AG10803 (cell line): Measurements from ENCODE around the gene KRTAP22-2.

Experiments
- DNase-seq: peaks from one replicate; pipeline ENCODE4 v3.0.0; 2010; ENCODE audit warnings: low read depth
- H3K4me3 ChIP-seq: 2 replicates; pipeline ENCODE4 v1.5.1; 2011; ENCODE audit warnings: mild to moderate bottlenecking, low read length, control low read depth
- TF ChIP-seq, protein P1 (sequence below): conservative IDR thresholded peaks from 2 replicates; pipeline ENCODE4 v1.5.1; 2011; ENCODE audit warnings: mild to moderate bottlenecking, low read length, control low read depth, inconsistent platforms

The KRTAP22-2 gene

DNA sequence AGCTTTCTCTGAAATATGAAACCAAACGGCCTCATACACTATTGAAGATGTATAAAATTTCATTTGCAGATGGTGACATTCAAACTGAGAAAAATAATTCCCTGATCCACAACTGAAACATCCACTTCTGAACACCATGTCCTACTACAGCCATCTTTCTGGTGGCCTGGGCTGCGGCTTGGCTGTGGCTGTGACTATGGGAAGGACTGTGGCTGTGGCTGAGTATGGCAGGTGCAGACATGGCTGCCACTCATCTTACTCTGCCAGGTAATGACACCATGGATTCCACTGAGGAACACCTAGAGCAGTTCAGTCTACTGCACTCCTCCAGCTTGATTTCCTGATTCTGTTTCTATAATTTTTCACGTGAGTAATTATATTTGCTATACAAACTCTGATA, 30.3 kb upstream of the KRTAP22-2 start, which contains the start of gene KRTAP20-4:
Gene KRTAP20-4, plus strand, starts transcription at position 106 of the 400 bp plus-strand sequence.
- H3K4me3 ChIP-seq = no peak within 1 kb of the TSS
- no peak for DNase-seq
- TF ChIP-seq, protein P1, sequence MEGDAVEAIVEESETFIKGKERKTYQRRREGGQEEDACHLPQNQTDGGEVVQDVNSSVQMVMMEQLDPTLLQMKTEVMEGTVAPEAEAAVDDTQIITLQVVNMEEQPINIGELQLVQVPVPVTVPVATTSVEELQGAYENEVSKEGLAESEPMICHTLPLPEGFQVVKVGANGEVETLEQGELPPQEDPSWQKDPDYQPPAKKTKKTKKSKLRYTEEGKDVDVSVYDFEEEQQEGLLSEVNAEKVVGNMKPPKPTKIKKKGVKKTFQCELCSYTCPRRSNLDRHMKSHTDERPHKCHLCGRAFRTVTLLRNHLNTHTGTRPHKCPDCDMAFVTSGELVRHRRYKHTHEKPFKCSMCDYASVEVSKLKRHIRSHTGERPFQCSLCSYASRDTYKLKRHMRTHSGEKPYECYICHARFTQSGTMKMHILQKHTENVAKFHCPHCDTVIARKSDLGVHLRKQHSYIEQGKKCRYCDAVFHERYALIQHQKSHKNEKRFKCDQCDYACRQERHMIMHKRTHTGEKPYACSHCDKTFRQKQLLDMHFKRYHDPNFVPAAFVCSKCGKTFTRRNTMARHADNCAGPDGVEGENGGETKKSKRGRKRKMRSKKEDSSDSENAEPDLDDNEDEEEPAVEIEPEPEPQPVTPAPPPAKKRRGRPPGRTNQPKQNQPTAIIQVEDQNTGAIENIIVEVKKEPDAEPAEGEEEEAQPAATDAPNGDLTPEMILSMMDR = no peak

DNA sequence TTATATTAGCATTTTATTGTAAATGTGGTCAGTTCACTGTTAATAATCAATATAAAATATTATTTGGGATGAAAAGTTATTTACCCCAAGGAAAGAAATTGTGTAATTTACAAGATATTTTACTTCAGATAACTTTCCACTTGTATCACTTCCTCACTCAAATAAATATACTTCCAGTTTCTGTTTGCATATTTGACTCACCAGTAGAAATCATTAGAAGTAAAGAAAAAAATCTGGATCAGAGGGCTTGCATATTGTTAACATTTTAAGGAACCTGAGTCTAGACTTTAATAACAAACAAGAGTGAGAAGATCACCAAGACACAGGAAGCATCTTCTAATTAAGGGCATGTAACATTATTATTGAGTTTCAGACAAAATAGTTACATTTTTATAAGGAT, 29.9 kb upstream of the KRTAP22-2 start:
- no peak overlapping the region for H3K4me3 ChIP-seq
- DNase-seq = no peak
- TF ChIP-seq, protein P1 = no peak

DNA sequence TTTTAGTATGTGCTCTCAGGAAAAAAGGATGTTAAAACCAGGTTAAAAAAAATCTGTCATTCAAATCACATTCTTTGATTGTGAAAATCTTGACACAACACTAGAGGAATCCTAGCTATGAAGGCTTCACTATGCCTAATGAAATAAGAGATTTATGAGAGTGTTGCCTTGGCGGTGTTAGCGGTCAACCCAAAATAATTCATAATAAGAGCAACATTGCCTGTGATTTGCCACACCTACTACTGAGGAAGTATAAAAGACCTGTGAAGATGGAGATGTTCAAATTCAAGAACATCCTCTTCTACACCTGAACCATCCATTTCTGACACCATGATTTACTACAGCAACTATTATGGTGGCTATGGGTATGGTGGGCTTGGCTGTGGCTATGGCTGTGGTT, 25.9 kb upstream of the KRTAP22-2 start, which contains the start of gene KRTAP20-1:
Gene KRTAP20-1, plus strand, starts transcription at position 301 of the 400 bp plus-strand sequence. Its CDS starts 30 bp downstream, at position 331.
- TF ChIP-seq, protein P1 = no peak
- DNase-seq = no peak
- no peak within 1 kb of the TSS for H3K4me3 ChIP-seq

DNA sequence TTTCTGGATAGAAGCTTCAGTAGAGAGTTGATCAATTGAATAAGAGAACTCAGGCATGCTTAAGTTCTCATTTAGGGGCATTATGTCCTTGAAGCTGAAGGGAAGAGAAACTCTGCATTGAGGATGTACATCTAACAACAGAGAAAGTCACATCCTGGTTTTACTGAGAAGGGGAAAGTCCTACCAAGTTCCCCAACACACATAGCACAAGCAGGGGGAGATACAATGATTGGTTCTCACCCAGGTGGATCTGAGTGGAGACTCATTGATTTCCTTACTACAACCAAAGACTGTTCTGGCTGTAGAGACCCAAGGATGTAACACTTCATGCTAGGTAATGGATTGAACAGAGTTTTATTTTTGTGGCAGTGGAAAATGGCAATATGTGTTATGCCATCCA, 25.0 kb upstream of the KRTAP22-2 start:
- TF ChIP-seq, protein P1 = no peak
- no peak for DNase-seq

DNA sequence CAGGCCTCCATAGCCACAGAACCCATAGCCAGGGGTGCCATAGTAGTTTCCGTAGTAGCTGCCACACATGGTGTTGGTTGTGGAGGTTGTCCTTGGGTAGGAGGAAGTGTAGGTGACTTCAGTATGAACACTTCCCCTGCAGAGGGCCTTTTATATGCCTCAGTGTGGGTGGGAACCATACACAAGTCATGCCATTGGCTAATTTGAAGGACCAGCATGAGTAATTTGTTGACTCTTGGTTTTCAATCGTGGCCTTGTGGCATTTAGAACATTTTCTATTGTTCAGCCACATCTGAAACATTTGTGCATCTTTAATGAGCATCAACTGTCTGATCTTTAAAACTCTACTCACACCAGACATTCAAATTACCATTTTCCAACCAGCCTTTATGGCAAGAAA, 23.6 kb upstream of the KRTAP22-2 start, which contains the start of gene KRTAP6-1:
Gene KRTAP6-1, minus strand, starts transcription at position 95 of the 400 bp plus-strand sequence. Its CDS starts 26 bp downstream, at position 69.
- no peak within 1 kb of the TSS for H3K4me3 ChIP-seq
- TF ChIP-seq, protein P1 = no peak
- DNase-seq = no peak

More for the DNA sequence above, 25.0 kb upstream of the KRTAP22-2 start:
- no peak overlapping the region for H3K4me3 ChIP-seq

DNA sequence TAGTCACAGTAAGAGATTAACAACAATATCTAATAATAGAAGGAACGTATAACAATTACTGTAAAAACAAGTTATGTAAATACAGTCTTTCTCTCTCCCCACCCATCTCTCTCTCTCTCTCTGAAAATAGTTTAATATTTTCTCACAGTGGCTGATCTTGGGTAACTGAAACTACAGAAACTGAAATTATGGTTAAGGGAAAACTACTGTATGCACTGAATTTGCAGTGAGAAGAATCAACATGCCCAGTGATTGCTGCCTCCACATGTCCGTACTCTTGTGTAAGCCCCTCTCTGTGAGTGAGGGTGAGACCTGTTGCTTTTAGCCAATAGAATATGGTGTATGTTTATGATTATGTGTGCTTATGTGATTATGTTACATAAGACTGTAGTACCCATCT, 21.9 kb upstream of the KRTAP22-2 start:
- no peak overlapping the region for H3K4me3 ChIP-seq
- no peak for DNase-seq
- TF ChIP-seq, protein P1 = no peak

DNA sequence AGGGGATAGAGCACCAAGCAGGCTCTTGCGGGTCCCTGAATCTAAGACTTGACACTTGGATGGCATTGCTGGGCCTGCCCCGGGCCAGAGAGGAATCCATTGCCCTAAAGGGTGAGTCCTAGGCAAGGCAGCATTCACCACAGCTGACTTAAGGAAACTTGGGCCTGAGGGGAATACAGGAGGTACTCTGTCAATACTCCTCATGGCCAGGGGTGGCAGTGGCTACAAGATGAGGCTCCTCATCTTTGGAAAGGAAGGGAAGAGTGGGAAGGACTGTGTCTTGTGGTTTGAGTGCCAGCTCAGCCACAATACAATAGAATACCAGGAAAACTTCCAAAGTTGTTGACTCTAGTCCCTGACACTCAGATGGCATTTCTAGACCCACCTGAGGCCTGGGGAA, 15.8 kb upstream of the KRTAP22-2 start:
- no peak overlapping the region for H3K4me3 ChIP-seq
- TF ChIP-seq, protein P1 = no peak
- no peak for DNase-seq
